HCT116 (cell line): ENCODE data around the gene DPP10. TPM values are rescaled to one million over a fixed set of nuclear protein-coding genes. Genes with fewer than 3 reads are reported as not detected.

Experiments used
- EZH2phosphoT487 ChIP-seq: fragments of 200-600 bp; IDR thresholded peaks from 2 replicates; pipeline ENCODE4 v1.6.1; 2018; ENCODE audit warnings: antibody characterized with exemption, borderline replicate concordance
- JUND ChIP-seq: IDR thresholded peaks from 2 replicates; pipeline ENCODE4 v1.6.1; 2012
- POLR2A ChIP-seq: IDR thresholded peaks from 2 replicates; pipeline ENCODE4 v1.7.0; 2011; ENCODE audit warnings: borderline replicate concordance; ENCODE audit not compliant: insufficient read depth, insufficient read length; ENCODE audit errors: extremely low read depth
- SIN3A ChIP-seq: IDR thresholded peaks from 2 replicates; pipeline ENCODE4 v1.6.1; 2012; ENCODE audit warnings: low read depth
- YY1 ChIP-seq: IDR thresholded peaks from 2 replicates; pipeline ENCODE4 v1.6.1; 2011; ENCODE audit warnings: low read length, low read depth, moderate library complexity, mild to moderate bottlenecking; ENCODE audit not compliant: insufficient replicate concordance; ENCODE audit errors: extremely low read depth
- ZBTB33 ChIP-seq: IDR thresholded peaks from 2 replicates; pipeline ENCODE4 v1.6.1; 2011; ENCODE audit warnings: mild to moderate bottlenecking, low read length, moderate library complexity; ENCODE audit not compliant: insufficient replicate concordance; ENCODE audit errors: extremely low read depth
- ZNF274 ChIP-seq: fragments of 200-500 bp; sonication (Bioruptor generic); IDR thresholded peaks from 2 replicates; pipeline ENCODE4 v1.6.1; 2014; ENCODE audit warnings: mild to moderate bottlenecking, low read depth, low read length, inconsistent platforms
- total RNA-seq: library from RNA; stranded (reverse); gene quantifications from one replicate; pipeline ENCODE4 v1.2.1, GENCODE V29; 2021; ENCODE audit not compliant: unreplicated experiment

The DPP10 gene
- total RNA-seq, 1 experiment from 2014 or later = not detected

DNA sequence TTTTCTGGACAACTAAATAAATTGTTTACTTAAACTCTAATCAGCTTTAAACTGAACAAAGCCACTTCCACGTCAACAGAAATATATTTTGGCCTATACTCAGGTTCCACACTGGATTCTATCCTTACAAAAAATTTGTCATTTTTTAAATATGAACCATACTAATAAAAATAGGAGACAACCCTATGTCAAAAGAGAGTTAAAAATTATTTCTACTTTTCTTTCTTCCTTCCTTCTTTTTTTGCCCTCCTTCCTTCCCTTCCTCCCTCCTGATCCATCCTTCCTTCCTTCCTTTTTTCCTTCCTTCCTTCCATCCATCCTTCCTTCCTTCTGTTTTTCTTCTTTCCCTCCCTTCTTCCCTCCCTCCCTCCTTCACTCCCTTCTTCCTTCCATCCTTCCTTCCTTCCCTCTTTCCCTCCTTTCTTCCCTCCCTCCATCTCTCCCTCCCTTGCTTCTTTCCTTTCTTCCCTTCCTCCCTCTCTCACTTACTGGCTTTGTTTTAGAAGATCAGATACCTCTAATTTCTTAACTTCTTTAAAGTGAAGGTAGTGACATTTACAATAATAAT, 1444.9 kb downstream of the DPP10 start (continued):
- TF ChIP-seq SIN3A (no peak), EZH2phosphoT487 (no peak), POLR2A (no peak), ZBTB33 (no peak), ZNF274 (no peak), YY1 (no peak), JUND (no peak)
- TF ChIP-seq, all 23 proteins: peak for 0
